Placental pericyte (primary cell): Measurements from ENCODE around the gene ZBTB7A. TPM values are rescaled to one million over a fixed set of nuclear protein-coding genes. Genes with fewer than 3 reads are reported as not detected.

Experiments used
- total RNA-seq: library from RNA; depleted of rRNA; stranded (reverse); fragments of >200 nt; gene quantifications from 2 replicates; pipeline ENCODE4 v1.2.3, GENCODE V29; 2012

ZBTB7A gene
- total RNA-seq, result 32.4 and 60.0 TPM in 2 replicates

DNA sequence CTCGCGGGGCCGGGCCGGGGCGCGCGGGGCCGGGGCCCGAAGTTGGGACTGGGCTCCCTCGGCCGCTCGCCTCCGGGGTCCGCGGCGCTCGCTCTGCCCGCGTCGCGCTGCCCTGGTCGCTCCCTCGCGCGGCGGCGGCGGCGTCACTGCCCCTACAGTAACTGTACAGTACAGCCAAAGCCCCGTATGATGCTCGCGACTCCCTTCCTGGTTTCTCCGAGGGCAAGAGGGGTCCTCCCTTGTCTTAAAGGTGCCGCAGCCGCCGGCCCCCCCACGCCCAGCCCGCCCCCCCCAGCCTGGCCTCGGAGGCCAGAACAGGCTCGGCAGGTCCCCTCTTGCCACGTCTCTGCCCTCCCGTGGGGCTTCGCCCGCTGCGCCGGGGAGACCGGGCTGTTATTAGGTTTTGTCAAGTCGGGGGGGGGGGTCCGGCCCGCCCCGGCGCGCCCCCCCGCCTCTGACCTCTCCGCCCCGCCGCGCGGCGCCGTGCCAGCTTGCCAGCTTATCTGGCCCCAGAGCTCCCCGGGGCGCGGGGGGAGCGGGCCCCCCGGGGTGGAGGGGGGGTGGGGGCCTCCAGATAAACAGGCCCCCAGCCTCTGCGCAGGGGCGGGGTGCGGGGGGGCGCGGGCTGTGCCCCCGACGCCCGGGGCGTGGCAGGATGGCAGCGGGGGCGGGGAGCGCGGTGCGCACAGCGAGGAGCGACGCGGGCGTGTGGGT is at the start of gene ZBTB7A:
ZBTB7A (minus strand) TSS at position 218 of the 714 bp plus-strand sequence. CDS start 11,667 bp downstream, outside the sequence.

GRCh38 chr19:4007021-4007835 is 59.5 kb downstream of the ZBTB7A start, which contains the start of gene PIAS4:
PIAS4 (plus strand) TSS chr19:4007736; CDS start chr19:4007761, 25 bp downstream.

Other genes starting within 250 kb of the ZBTB7A start
- not detected in 2 replicates for gene ZFR2, start 197.9 kb downstream of the ZBTB7A start, total RNA-seq
- gene ATCAY, start 186.2 kb downstream of the ZBTB7A start, total RNA-seq, result 0.14 TPM in 1 of 2 replicates, not detected in the other
- gene NMRK2, start 133.8 kb downstream of the ZBTB7A start, total RNA-seq, result not detected in 2 replicates
- gene DAPK3, start 95.8 kb downstream of the ZBTB7A start, total RNA-seq, result 134 and 187 TPM in 2 replicates
- gene EEF2, start 81.4 kb downstream of the ZBTB7A start, total RNA-seq, result 2,308 and 5,096 TPM in 2 replicates
- 28.2 and 29.9 TPM in 2 replicates for gene PIAS4, start 59.2 kb downstream of the ZBTB7A start, total RNA-seq
- 161 and 218 TPM in 2 replicates for gene MAP2K2, start 57.2 kb upstream of the ZBTB7A start, total RNA-seq
- gene CREB3L3, start 86.7 kb upstream of the ZBTB7A start, total RNA-seq, result not detected in 2 replicates
- gene SIRT6, start 115.7 kb upstream of the ZBTB7A start, total RNA-seq, result 19.7 and 27.3 TPM in 2 replicates
- 0.14 and 0.66 TPM in 2 replicates for gene ANKRD24, start 115.8 kb upstream of the ZBTB7A start, total RNA-seq
- gene EBI3, start 162.6 kb upstream of the ZBTB7A start, total RNA-seq, result 1.3 and 1.7 TPM in 2 replicates
- 19.8 and 24.9 TPM in 2 replicates for gene YJU2, start 180.2 kb upstream of the ZBTB7A start, total RNA-seq
- gene SHD, start 212.4 kb upstream of the ZBTB7A start, total RNA-seq, result not detected in 2 replicates
- gene TMIGD2, start 235.5 kb upstream of the ZBTB7A start, total RNA-seq, result not detected in 2 replicates
- gene FSD1, start 237.7 kb upstream of the ZBTB7A start, total RNA-seq, result 3.3 and 10.0 TPM in 2 replicates